Subcutaneous adipose tissue (tissue), 4 donors: ENCODE results near the gene METTL17. TPM values are rescaled to one million over a fixed set of nuclear protein-coding genes. Genes with fewer than 3 reads are reported as not detected.

Experiments used
- total RNA-seq, 4 donors: library from RNA; depleted of rRNA; stranded (reverse); fragments of >200 nt; gene quantifications; one replicate each; pipeline ENCODE4 v1.1.0, GENCODE V29; 2016
- TF ChIP-seq, protein P1 (sequence below): fragments of 450-650 bp; IDR thresholded peaks from one replicate; pipeline ENCODE4 v1.5.1; 2016; ENCODE audit warnings: low read depth, mild to moderate bottlenecking, control low read depth, antibody characterized with exemption, moderate library complexity

METTL17 gene
- total RNA-seq, 4 donors from 2014 or later = 66.9 to 85.8 (median 71.2) TPM

DNA sequence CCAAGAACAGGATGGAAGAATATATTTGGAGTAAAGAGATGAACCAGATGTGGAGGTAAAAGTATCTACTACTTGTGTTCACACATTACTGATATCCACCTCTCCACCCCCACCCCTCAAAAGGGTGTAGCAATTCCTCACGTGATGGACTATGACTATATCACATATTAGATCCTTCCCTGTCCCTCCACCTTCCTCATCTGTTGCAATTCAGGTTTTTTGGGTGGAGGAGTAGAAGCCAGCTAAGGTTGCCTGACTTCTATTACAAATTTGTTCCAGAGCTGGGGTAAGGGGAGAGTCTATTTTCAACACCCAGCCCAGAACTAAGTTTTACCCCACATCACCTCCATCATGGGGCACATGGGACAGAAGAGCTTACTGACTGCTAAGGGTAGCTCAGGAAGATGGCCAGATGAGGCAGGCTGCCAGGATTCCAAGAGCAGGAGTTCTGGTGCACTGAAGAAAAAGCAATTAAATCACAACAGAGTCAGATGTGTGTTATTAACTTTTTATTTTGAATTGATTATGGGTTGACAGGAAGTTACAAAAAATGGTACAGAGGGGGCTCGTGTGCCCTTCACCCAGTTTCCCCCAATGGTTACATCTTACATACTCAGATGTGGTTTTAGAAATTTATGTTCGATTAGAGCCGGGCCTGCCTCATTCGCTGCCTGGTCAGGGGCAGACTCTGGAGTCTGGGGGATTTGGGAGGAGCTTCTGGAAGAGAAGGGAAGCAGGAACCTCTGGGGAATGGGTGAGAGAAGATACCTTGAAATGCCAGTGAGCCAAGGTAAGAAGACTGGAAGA is 42.7 kb downstream of the METTL17 start:
- TF ChIP-seq, protein P1, sequence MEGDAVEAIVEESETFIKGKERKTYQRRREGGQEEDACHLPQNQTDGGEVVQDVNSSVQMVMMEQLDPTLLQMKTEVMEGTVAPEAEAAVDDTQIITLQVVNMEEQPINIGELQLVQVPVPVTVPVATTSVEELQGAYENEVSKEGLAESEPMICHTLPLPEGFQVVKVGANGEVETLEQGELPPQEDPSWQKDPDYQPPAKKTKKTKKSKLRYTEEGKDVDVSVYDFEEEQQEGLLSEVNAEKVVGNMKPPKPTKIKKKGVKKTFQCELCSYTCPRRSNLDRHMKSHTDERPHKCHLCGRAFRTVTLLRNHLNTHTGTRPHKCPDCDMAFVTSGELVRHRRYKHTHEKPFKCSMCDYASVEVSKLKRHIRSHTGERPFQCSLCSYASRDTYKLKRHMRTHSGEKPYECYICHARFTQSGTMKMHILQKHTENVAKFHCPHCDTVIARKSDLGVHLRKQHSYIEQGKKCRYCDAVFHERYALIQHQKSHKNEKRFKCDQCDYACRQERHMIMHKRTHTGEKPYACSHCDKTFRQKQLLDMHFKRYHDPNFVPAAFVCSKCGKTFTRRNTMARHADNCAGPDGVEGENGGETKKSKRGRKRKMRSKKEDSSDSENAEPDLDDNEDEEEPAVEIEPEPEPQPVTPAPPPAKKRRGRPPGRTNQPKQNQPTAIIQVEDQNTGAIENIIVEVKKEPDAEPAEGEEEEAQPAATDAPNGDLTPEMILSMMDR = no peak

DNA sequence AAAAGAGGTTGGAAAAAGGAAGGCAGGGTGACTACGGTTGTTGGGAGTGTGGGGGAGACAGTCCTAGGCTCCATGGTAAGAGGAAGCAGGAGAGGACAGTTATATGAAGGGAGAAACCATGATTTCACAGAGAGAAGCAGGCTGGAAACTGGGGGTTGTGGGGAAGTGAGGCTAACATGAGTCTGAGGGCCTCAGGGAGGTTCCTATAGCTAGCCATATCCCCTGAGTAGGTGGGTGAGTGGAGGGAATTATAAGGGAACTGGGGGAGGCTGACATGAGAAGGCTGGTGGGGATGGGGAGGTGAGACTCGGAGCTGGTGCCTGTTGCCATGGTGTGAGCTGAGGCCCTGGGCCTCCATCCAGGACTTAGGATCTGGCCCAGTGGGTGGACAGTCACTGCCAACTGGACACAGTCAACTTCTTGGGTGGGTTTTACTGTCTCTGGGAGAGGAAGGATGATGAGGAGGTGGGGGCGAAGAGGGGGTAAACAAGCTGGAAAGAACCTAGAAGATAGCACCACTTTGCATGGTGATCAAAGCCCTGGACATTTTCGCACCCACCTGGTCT is 43.4 kb downstream of the METTL17 start:
- TF ChIP-seq, protein P1 = no peak

DNA sequence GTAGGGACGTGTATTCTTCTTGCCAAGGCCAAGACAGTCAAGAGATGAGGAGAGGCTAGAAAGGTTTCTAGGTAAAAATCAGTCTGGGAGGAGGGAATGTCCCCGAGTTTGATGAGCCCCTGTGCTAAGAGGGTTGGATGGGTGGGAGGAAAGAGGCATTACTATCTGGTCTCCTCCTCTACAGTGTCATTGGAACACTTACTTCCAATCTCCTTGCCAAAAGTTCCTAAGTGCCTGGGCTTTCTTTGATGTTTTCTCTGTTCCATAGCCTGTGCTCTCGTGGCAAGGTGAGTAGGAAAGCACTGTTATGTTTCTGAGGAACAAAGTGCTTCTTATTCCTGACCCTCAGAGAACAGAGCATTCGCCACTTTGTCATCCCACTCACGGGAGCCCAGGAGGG is 44.9 kb downstream of the METTL17 start, which contains the start of gene RNASE13:
TSS of gene RNASE13 (minus strand) at position 101 of the 400 bp plus-strand sequence. CDS start 519 bp downstream, outside the sequence.
- TF ChIP-seq, protein P1 = no peak

DNA sequence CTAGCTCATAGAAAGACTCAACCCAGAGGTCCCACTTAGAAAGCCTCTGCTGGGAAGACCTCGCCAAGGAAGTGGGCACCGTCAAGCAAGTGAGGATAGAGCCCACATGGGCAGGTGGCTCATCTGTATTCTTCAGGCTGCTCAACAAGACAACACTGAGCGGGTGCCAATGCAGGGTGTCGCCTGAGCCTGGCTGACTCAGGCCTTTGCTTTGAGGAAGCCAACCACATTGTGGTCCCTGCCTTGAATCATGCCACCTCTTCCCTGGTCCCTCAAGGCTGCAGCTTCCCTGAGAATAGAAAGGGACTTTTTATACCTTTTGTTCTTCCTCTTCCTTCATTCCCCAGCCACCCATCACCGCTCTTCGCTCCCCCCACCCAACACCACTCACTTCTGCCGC is 47.0 kb downstream of the METTL17 start:
- TF ChIP-seq, protein P1 = no peak

DNA sequence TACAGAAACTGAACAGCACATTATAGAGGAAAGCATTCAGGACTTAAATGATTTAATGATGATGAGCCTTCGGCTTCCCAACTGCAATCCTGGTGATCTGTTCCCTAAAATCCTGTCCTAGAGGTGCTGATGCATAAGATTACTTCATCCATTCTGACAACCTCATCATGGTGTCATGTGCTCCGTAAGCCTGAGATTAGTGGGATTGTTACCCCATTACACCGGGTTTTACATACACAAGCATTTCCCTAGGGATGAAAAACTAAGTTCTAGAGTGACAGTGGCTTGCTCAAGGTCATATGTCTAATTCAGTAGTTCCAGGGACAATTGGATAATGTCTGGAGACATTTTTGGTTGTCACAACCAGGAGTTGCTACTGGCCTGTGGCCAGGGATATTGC is 47.4 kb downstream of the METTL17 start:
- TF ChIP-seq, protein P1 = no peak

DNA sequence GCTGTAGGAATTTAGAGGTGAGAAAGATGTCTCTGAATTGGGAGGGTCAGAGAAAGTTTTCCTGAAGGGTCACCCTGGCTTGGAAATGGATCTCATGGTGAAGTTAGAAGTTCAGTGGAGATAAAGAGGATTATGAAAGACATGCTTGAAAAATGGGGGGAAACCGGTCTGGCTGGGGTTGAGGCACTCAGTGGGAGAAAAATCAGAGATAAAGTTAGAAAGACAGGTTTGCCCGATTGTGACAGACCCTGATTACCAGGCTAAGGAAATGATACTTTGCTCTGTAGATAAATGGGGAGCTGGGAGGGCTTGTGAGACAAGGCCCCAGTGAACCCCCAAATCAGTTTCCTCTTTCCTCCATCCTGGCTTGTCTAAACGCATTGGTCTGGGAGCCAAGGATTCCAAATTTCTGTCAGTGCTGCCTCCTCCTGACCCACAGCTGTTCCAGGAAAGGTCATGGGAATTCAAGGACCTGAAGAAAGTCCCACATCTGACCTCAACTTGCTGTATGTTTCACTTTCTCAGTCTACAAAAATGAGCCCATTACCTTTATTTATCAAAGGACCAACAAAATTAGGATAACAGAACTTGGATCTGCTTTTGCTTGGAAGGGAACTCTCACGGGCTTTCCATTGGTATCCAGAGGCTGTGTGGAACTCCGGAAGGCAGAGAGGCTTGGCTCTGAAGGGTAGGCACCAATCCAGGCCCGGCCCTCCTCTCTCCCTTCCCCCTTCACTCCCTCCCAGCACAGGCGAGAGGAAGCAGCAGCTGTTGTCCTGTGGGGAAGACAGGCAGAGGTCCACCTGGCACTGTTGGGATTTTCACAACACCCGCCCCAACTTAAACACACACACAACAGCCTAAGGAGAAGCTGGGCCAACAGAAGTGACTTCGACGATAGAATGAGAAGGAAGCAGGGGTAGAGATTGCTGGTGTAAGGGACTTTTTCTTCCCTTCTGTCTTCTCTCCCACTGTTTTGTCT is 49.0 kb downstream of the METTL17 start:
- TF ChIP-seq, protein P1 = no peak
